NAMALWA (cell line): ENCODE results near the gene EEFSEC.

Source experiments
- DNase-seq: peaks from one replicate; pipeline ENCODE4 v3.0.0-alpha.2; 2015; ENCODE audit warnings: low spot score

Gene EEFSEC

DNA sequence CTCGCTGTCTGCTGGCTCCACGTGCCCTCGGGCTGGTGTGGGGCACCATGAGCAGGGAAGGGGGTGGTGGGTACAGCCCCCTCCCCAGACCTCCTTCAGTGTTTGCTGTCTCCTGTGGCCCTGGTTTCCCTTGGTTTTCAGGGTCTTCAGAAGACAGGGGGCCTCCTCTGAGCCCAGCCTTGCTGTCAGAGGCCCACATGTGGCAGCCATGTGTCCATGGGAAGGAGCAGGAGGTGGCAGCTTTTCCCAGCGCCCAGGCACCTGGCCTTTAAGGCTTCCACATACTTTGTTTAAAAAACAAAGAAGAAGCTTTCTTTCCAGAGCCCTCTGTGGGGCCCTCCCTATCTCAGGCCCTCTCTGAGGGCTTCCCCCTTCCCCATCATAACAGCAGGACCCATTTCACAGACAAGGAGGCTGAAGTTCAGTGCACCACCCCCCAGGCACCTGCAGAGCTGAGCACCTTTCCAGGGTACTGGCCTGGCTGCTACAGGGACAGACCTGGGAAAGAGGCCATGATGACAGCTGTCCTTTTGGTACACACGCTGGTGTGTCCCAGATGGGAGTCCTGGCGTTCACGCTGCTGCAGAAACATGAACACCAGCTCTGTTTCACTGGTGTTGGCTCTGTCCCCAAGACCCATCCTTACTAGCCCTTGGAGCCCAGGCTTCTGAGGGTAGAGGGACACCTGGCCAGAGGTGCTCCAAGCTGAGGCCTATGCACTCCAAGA lies 239.7 kb downstream of the EEFSEC start:
- no peak for DNase-seq

- no peak for DNase-seq
Observed at GRCh38 chr3:128394033-128394432, 240.8 kb downstream of the EEFSEC start.

- no peak for DNase-seq
Observed at GRCh38 chr3:128395046-128395445, 241.8 kb downstream of the EEFSEC start.

DNA sequence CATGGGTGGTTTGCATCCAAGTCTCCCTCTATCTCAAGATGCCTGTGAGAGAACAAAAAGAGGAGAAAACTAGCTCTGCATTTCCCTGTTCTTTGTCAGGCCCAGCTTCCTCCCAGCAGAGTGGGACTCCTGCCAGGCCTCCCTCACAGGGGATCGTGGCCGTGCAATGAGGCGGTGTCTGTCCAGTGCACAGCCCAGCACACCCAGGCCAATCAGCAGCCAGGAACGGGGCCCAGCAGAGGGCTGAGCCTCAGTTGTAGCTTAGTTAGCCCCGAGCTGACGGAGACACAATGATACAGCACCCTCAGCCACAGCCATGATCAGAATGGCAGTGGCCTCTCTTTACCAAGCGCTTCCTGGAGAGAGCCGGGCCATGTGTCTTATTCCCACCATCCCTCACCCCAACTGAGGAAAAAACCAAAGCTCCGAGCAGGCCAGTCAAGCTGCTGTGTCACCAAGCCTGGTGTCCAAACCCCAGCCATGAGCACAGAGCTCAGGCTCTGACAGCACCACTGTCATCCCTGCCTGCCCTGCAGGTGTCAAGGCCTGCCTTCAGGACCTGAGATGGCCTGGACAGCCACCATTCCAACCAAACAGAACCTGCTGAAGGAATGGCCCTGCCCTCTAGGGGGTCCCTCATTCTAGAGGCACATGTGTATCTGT lies 242.3 kb downstream of the EEFSEC start:
- DNase-seq = no peak

DNA sequence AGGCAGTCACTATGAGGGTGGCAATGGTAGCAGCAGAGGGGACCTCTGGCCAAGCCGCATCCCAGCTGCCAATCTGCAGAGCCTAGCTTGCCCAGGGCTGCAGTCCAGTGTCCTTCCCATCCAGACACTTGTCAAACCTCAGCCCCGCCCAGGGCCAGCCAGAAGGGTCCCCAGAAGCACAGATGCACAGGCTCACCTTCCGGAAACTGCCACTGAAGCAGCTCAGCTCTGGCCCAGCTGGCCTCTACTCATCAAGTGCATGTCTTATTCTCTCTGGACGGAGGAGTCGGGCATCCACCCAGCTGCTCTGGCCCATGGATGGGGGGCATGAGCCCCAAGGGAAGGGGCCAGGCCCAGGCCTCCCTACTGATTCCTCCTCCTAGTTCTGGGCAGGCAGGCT lies 244.2 kb downstream of the EEFSEC start:
- no peak for DNase-seq

- DNase-seq = no peak
Observed at GRCh38 chr3:128398586-128398985, 245.3 kb downstream of the EEFSEC start.

DNA sequence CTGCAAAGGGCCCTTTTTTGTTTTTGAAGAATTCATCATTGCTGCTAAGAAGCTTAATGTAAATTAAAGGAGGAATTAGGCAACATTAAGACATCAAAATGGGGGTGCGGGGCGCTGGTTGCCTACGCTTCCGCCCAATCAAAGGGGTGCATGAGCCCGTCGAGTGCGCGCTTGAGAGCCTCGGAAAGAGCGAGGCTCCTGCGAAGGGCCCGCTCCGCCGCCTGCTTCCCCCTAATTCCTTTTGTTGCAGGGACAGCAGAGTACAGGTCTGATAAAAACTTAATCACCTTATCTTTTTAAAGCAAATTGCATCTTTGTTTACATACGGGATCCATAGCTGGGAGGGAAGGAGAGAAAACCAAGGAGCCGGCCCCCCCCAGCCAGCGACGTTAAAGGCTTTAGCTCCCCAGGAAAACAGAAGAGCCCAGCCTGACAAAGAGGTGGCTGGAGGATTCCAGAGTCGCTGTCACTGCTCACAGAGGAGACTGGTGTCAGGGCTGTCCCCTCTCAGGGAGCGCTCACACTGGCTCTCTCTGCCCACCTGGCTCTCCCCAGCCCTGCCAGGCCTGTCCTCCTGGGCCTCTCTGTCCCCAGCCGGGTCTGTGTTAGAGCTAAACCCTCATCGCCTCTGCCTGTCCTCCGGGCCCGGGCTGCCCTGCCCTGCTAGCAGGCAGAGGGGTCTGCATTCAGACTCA lies 246.1 kb downstream of the EEFSEC start:
- no peak for DNase-seq

DNA sequence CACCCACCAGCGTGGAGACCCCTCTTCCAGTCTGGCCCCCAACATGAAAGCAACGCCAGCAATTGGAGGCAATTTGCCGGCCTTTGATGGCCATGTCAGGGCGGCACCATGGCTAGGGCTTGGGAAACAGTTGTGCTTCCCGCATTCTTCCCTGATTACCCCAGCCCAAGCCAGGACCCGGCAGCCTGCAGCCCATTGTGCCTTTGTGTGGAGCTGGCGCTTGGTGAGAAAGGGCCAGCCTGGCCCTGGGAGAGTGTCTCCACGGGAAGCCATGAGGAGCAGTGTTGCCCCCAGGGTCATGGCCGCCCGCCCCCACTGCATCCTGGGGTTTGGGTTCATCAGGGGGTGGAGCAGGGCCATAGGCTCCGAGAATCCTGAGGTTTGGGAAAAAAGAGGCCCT lies 247.4 kb downstream of the EEFSEC start:
- no peak for DNase-seq

- DNase-seq = no peak
Observed at GRCh38 chr3:128402319-128402718, 249.0 kb downstream of the EEFSEC start.

DNA sequence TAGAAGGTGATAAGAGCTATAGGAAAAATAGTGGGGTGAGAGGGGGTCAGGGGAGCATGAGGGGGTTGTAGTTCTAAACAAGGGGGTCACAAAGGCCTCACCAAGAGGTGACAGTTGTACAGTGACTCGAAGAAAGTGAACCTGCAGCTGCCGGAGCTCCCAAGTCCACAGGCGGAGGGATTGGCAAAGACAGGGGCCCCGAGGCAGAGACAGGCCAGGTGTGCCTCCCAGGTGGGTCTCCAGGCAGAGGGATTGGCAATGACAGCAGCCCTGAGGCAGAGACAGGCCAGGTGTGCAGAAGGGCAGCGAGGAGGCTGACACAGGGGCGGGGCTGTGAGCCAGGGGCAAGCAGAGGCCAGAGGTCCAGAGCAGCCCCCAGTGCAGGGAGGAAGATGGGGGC lies 249.7 kb downstream of the EEFSEC start:
- no peak for DNase-seq

- DNase-seq = no peak
Observed at GRCh38 chr3:128404276-128405068, 251.2 kb downstream of the EEFSEC start.

DNA sequence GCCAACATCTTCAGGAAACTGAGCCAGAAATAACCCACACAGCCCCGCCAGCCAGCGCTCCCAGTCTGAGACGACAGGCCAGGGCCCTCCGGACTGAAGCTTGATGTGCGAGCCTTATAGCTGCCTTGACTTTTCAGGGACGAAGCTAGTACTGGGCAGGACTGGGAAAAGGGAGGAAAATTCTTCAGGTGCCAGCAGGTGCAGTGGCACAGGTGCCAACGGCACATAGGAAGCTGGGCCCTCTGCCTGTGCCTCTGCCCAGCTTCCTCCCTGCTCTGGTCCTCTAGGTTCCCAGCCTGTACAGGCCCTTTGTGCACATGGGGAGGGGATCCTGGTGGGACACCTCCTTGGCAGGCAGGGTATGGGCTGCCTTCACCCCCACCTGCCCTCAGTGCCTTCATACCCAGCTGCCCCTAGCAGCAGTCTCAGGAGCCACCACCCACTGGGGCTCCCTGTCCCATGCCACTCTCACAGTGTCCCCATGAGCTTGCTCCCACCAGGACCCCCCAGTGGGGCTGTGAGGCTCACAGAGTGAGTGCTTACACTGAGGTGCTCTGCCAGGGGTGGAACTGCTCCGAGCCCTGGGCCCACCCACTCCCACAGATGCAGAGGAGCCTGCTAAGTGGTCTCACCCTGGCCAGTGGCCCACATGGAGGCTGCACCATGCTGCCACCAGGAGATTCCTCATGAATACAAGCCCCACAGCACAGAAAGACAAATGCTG lies 252.4 kb downstream of the EEFSEC start:
- no peak for DNase-seq

- no peak for DNase-seq
Observed at GRCh38 chr3:128407247-128407646, 254.0 kb downstream of the EEFSEC start.

- no peak for DNase-seq
Observed at GRCh38 chr3:128408012-128408692, 254.9 kb downstream of the EEFSEC start.

GRCh38 chr3:128408693-128409623 lies 255.7 kb downstream of the EEFSEC start:
- DNase-seq = no peak

- DNase-seq = no peak
Observed at GRCh38 chr3:128409624-128410581, 256.6 kb downstream of the EEFSEC start.

DNA sequence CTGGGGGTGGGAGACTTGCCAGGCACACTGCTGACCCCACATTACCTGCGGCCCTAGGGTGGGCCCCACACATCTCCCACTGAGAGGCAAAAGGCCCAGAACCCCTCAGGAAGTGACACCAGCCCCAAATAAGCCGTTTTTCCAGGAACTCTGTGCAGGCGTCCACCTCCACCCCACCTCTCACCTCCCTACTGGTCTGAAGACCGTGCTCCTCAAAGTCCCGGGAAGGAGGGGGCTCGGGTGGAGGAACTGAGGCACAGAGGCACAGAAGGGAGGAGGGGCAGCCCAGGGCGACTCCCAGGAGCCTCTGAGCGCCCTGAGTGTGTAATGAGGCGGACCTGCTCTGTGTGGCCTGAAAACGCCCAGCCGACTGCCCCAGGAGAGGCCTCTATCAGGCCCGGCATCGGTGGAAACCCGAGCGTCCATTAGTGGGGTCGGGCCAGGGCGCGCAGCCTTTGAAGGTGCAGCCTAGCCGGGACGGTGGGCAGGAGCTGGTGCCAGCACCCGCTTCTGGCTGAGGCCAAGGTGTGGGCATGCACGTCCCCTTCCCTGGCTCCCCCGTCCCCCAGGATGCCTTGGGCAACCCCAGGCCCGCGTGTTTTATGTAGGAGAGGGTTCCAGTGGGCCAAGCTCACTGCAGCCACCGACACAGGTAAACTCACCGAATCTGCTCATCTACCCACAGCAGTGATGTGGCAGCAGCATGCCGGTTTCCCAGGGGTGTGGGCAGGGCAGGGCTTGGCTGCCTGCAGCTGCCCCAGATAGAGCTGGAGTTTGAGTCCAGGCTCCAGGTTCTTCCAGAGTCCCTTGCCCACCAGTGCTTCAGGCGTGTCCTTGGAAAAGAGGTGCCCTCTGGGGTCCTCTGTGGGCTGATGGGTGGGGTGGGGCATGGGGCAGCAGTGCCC lies 257.6 kb downstream of the EEFSEC start:
- DNase-seq = no peak

DNA sequence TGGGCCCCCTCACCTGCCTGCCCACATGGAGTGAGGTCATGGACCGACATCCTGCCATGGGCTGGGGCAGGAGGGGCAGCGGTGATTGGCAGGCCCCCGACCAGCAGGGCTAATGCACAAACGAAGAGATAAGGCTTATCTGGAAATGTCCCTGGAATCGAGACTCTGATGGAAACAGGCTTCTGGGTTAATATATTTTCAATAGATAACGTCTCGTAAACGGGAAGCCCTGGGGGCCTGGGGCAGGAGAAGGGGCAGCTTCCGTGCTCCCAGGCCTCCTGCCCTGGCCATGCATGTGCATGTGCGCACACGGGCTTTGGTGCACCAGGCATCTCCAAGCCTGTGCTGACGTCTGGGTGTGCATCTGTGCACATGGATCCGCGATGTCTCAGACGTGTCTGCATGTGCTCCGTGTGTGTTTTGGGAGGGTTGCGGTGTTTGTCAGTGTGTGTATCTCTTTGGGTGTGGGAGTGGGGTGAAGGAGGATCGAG lies 258.3 kb downstream of the EEFSEC start:
- no peak for DNase-seq
